Vagina (tissue), 2 donors: ENCODE data around the gene FBXO17.

Experiments used
- POLR2A ChIP-seq, 2 donors: fragments of 450-650 bp; IDR thresholded peaks; one replicate each; pipeline ENCODE4 v1.6.1; 2017; ENCODE audit warnings: antibody characterized with exemption in 2 of 2, mild to moderate bottlenecking in 2 of 2, moderate library complexity in 2 of 2
- TF ChIP-seq, protein P1 (sequence below), 3 experiments: fragments of 450-650 bp in 2 of 3; fragments of 200-600 bp in 1 of 3; sonication (generic) in 1 of 3; IDR thresholded peaks; one replicate each; pipeline ENCODE4 v1.5.1; 2017 to 2019; ENCODE audit warnings: antibody characterized with exemption in 3 of 3, mild to moderate bottlenecking in 2 of 3, moderate library complexity in 2 of 3

GRCh38 chr19:38942471-38943181 lies 32.9 kb downstream of the FBXO17 start:
- TF ChIP-seq, protein P1, sequence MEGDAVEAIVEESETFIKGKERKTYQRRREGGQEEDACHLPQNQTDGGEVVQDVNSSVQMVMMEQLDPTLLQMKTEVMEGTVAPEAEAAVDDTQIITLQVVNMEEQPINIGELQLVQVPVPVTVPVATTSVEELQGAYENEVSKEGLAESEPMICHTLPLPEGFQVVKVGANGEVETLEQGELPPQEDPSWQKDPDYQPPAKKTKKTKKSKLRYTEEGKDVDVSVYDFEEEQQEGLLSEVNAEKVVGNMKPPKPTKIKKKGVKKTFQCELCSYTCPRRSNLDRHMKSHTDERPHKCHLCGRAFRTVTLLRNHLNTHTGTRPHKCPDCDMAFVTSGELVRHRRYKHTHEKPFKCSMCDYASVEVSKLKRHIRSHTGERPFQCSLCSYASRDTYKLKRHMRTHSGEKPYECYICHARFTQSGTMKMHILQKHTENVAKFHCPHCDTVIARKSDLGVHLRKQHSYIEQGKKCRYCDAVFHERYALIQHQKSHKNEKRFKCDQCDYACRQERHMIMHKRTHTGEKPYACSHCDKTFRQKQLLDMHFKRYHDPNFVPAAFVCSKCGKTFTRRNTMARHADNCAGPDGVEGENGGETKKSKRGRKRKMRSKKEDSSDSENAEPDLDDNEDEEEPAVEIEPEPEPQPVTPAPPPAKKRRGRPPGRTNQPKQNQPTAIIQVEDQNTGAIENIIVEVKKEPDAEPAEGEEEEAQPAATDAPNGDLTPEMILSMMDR (IDR thresholded peaks at IDR 0.05), result no peak
- no peak for TF ChIP-seq POLR2A (IDR thresholded peaks at IDR 0.05)
